Glutamatergic neuron (in vitro differentiated cells): ENCODE measurements around the gene COG7. TPM values are rescaled to one million over a fixed set of nuclear protein-coding genes. Genes with fewer than 3 reads are reported as not detected.

ENCODE experiments used
- DNase-seq: peaks from one replicate; pipeline ENCODE4 v3.0.0; 2022
- H3K27ac Mint-ChIP-seq: one replicate; pipeline ENCODE4 v1.8.0; 2020; ENCODE audit warnings: mild to moderate bottlenecking, mixed read lengths, inconsistent platforms; ENCODE audit not compliant: unreplicated experiment
- H3K27me3 Mint-ChIP-seq: one replicate; pipeline ENCODE4 v1.8.0; 2020; ENCODE audit warnings: mild to moderate bottlenecking, moderate library complexity, mixed read lengths, inconsistent platforms; ENCODE audit not compliant: unreplicated experiment
- H3K36me3 Mint-ChIP-seq: one replicate; pipeline ENCODE4 v1.8.0; 2020; ENCODE audit warnings: mild to moderate bottlenecking, mixed read lengths, inconsistent platforms; ENCODE audit not compliant: unreplicated experiment
- H3K4me1 Mint-ChIP-seq: one replicate; pipeline ENCODE4 v1.8.0; 2020; ENCODE audit warnings: mild to moderate bottlenecking, low read depth, mixed read lengths, inconsistent platforms; ENCODE audit not compliant: unreplicated experiment
- H3K4me3 Mint-ChIP-seq: one replicate; pipeline ENCODE4 v1.8.0; 2020; ENCODE audit warnings: mild to moderate bottlenecking, mixed read lengths, inconsistent platforms; ENCODE audit not compliant: unreplicated experiment
- H3K9me3 Mint-ChIP-seq: one replicate; pipeline ENCODE4 v1.8.0; 2020; ENCODE audit warnings: mild to moderate bottlenecking, moderate library complexity, mixed read lengths, inconsistent platforms; ENCODE audit not compliant: unreplicated experiment
- total RNA-seq: library from RNA; stranded (reverse); fragmentation: NEBNext Ultra II Directional; extraction: Animal tissue kit (Norgen Biotek cat#: 25700); gene quantifications from one replicate; pipeline ENCODE4 v1.2.1, GENCODE V29; 2021; ENCODE audit not compliant: unreplicated experiment
- TF ChIP-seq, protein P1 (sequence below): fragments of 200-600 bp; sonication (generic); IDR thresholded peaks from one replicate; pipeline ENCODE4 v1.5.0; 2021; ENCODE audit not compliant: partially characterized antibody, unreplicated experiment

Gene COG7
- total RNA-seq, 1 donor from 2014 or later = 12.7 TPM

GRCh38 chr16:23389201-23389600 lies 63.8 kb downstream of the COG7 start:
- Mint-ChIP-seq H3K27ac (no peak overlapping the region), H3K27me3 (peaks cover 5% of the 10 kb centered on the region), H3K36me3 (peaks cover 4% of the 10 kb centered on the region), H3K4me3 (no peak overlapping the region), H3K4me1 (no peaks in the 10 kb centered on the region), H3K9me3 (no peaks in the 10 kb centered on the region)
- TF ChIP-seq, protein P1, sequence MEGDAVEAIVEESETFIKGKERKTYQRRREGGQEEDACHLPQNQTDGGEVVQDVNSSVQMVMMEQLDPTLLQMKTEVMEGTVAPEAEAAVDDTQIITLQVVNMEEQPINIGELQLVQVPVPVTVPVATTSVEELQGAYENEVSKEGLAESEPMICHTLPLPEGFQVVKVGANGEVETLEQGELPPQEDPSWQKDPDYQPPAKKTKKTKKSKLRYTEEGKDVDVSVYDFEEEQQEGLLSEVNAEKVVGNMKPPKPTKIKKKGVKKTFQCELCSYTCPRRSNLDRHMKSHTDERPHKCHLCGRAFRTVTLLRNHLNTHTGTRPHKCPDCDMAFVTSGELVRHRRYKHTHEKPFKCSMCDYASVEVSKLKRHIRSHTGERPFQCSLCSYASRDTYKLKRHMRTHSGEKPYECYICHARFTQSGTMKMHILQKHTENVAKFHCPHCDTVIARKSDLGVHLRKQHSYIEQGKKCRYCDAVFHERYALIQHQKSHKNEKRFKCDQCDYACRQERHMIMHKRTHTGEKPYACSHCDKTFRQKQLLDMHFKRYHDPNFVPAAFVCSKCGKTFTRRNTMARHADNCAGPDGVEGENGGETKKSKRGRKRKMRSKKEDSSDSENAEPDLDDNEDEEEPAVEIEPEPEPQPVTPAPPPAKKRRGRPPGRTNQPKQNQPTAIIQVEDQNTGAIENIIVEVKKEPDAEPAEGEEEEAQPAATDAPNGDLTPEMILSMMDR = no peak
- DNase-seq = no peak

GRCh38 chr16:23388786-23389185 lies 64.2 kb downstream of the COG7 start:
- H3K4me3 Mint-ChIP-seq = no peak overlapping the region

GRCh38 chr16:23387666-23388065 lies 65.3 kb downstream of the COG7 start:
- Mint-ChIP-seq H3K4me1 (no peaks in the 10 kb centered on the region), H3K9me3 (peaks cover 2% of the 10 kb centered on the region), H3K27ac (no peak overlapping the region), H3K4me3 (no peak overlapping the region), H3K27me3 (peaks cover 5% of the 10 kb centered on the region), H3K36me3 (peaks cover 4% of the 10 kb centered on the region)
- TF ChIP-seq, protein P1 = no peak
- DNase-seq = no peak

More at GRCh38 chr16:23388786-23389185, 64.2 kb downstream of the COG7 start:
- Mint-ChIP-seq H3K36me3 (peaks cover 4% of the 10 kb centered on the region), H3K27ac (no peak overlapping the region), H3K9me3 (peaks cover 1% of the 10 kb centered on the region), H3K4me1 (no peaks in the 10 kb centered on the region), H3K27me3 (peaks cover 5% of the 10 kb centered on the region)
- no peak for DNase-seq
- TF ChIP-seq, protein P1 = no peak

DNA sequence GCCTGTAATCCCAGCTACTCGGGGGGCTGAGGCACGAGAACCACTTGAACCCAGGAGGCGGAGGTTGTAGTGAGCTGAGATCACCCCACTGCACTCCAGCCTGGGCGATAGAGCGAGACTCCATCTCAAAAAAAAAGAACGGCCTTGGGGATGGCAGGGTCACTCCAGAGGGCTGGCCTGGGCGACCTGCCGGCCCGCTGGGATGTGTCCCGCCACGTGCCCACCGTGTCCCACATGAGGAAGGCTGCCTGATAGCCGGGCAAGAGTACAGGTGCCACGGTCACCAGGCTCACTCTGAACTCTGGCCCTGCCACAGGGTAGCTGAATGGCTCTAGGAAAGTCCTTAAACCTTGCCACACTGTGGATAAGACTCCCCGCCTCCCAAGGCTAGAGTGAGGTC lies 67.5 kb downstream of the COG7 start:
- Mint-ChIP-seq H3K27ac (no peak overlapping the region), H3K4me3 (no peak overlapping the region), H3K36me3 (peaks cover 4% of the 10 kb centered on the region), H3K9me3 (peaks cover 2% of the 10 kb centered on the region), H3K27me3 (peaks cover 5% of the 10 kb centered on the region), H3K4me1 (no peaks in the 10 kb centered on the region)
- TF ChIP-seq, protein P1 = no peak
- no peak for DNase-seq

DNA sequence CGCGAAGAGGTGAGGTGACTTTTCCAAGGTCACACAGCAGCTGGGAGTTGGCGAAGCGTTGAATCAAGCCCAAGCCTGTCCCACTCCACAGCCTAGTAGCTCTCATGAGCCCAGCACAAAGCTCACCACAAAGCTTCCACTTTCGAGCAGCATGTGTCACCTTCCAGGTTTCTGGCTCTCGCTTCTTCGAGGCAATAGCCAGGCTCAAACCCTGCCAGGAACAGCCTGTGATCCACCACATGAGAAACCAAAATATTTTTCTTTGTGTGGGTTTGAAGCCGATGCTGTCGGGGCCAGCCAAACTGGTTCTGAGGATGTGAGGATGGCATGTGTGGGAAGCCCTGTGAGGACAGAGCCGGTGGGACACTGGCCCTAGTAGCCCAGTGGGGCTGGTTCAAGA lies 68.1 kb downstream of the COG7 start:
- no peak overlapping the region for H3K27ac Mint-ChIP-seq
- no peaks in the 10 kb centered on the region for H3K4me1 Mint-ChIP-seq
- H3K9me3 Mint-ChIP-seq = peaks cover 2% of the 10 kb centered on the region
- H3K27me3 Mint-ChIP-seq = peaks cover 5% of the 10 kb centered on the region
- H3K36me3 Mint-ChIP-seq = peaks cover 4% of the 10 kb centered on the region
- H3K4me3 Mint-ChIP-seq = no peak overlapping the region
- TF ChIP-seq, protein P1 = no peak
- DNase-seq = no peak
